Measurements from ENCODE around the gene MESP2. TPM values are rescaled to one million over a fixed set of nuclear protein-coding genes. Genes with fewer than 3 reads are reported as not detected.

MESP2 gene
- total RNA-seq, 2 experiments from 2014 or later: not detected

GRCh38 chr15:89794627-89795241 lies 18.6 kb downstream of the MESP2 start:
- Mint-ChIP-seq H3K27me3 (no peaks in the 10 kb centered on the region), H3K4me1 (ENCODE audit: low read depth) (no peaks in the 10 kb centered on the region), H3K4me3 (no peak overlapping the region), H3K27ac (no peak overlapping the region), H3K36me3 (ENCODE audit: low read depth) (no peaks in the 10 kb centered on the region), H3K9me3 (peaks cover 3% of the 10 kb centered on the region)
- ATAC-seq (ENCODE audit: poor library complexity): no peak
- no peaks in the 10 kb centered on the region for H3K27me3 ChIP-seq (ENCODE audit: control insufficient read depth in 1 of 2, insufficient read depth in 2 of 2, low read length in 2 of 2)
- no peak overlapping the region for H3K27ac ChIP-seq (ENCODE audit: low read depth in 1 of 2, low read length in 2 of 2)
- no peaks in the 10 kb centered on the region for H3K4me1 ChIP-seq (ENCODE audit: insufficient read depth, low read length)
- peaks cover 0 to 16% of the 10 kb centered on the region in 2 experiments for H3K9me3 ChIP-seq (ENCODE audit: control insufficient read depth in 1 of 2, insufficient read depth in 1 of 2, low read length in 2 of 2)
- TF ChIP-seq, protein P1, sequence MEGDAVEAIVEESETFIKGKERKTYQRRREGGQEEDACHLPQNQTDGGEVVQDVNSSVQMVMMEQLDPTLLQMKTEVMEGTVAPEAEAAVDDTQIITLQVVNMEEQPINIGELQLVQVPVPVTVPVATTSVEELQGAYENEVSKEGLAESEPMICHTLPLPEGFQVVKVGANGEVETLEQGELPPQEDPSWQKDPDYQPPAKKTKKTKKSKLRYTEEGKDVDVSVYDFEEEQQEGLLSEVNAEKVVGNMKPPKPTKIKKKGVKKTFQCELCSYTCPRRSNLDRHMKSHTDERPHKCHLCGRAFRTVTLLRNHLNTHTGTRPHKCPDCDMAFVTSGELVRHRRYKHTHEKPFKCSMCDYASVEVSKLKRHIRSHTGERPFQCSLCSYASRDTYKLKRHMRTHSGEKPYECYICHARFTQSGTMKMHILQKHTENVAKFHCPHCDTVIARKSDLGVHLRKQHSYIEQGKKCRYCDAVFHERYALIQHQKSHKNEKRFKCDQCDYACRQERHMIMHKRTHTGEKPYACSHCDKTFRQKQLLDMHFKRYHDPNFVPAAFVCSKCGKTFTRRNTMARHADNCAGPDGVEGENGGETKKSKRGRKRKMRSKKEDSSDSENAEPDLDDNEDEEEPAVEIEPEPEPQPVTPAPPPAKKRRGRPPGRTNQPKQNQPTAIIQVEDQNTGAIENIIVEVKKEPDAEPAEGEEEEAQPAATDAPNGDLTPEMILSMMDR (IDR thresholded peaks at IDR 0.05): no peak
- POLR2A ChIA-PET: no interaction called here
- intact Hi-C loops (cut with DNase I, micrococcal nuclease): no loop called here
- no peak for DNase-seq
- CTCF ChIA-PET: no interaction called here
- H3K4me3 ChIP-seq (ENCODE audit: low read length): no peak overlapping the region
- no peaks in the 10 kb centered on the region for H3K36me3 ChIP-seq (ENCODE audit: insufficient read depth, low read length)

GRCh38 chr15:89795996-89796395 lies 19.9 kb downstream of the MESP2 start:
- Histone ChIP-seq H3K4me1 (ENCODE audit: insufficient read depth, low read length) (no peaks in the 10 kb centered on the region), H3K27me3 (ENCODE audit: control insufficient read depth in 1 of 2, insufficient read depth in 2 of 2, low read length in 2 of 2) (no peaks in the 10 kb centered on the region), H3K27ac (ENCODE audit: low read depth in 1 of 2, low read length in 2 of 2) (no peak overlapping the region), H3K36me3 (ENCODE audit: insufficient read depth, low read length) (no peaks in the 10 kb centered on the region), H3K4me3 (ENCODE audit: low read length) (no peak overlapping the region), H3K9me3 (ENCODE audit: control insufficient read depth in 1 of 2, insufficient read depth in 1 of 2, low read length in 2 of 2) (peaks cover 0 to 16% of the 10 kb centered on the region in 2 experiments)
- POLR2A ChIA-PET: no interaction called here
- no peak for ATAC-seq (ENCODE audit: poor library complexity)
- CTCF ChIA-PET: no interaction called here
- Mint-ChIP-seq H3K4me3 (no peak overlapping the region), H3K27ac (no peak overlapping the region), H3K9me3 (peaks cover 3% of the 10 kb centered on the region), H3K27me3 (peaks cover 9% of the 10 kb centered on the region), H3K36me3 (ENCODE audit: low read depth) (no peaks in the 10 kb centered on the region), H3K4me1 (ENCODE audit: low read depth) (no peaks in the 10 kb centered on the region)
- TF ChIP-seq, protein P1 (IDR thresholded peaks at IDR 0.05): no peak
- intact Hi-C loops (cut with DNase I, micrococcal nuclease): no loop called here
- DNase-seq: no peak

- intact Hi-C loops (cut with DNase I, micrococcal nuclease): no loop called here
- no peak overlapping the region for H3K4me3 Mint-ChIP-seq
Observed at GRCh38 chr15:89797678-89798201, 21.6 kb downstream of the MESP2 start.

More at GRCh38 chr15:89797678-89798201, 21.6 kb downstream of the MESP2 start:
- H3K27me3 ChIP-seq (ENCODE audit: control insufficient read depth in 1 of 2, insufficient read depth in 2 of 2, low read length in 2 of 2): no peaks in the 10 kb centered on the region
- Mint-ChIP-seq H3K9me3 (peaks cover 3% of the 10 kb centered on the region), H3K36me3 (ENCODE audit: low read depth) (no peaks in the 10 kb centered on the region), H3K4me1 (ENCODE audit: low read depth) (no peaks in the 10 kb centered on the region), H3K27ac (no peak overlapping the region), H3K27me3 (peaks cover 17% of the 10 kb centered on the region)
- ATAC-seq (ENCODE audit: poor library complexity): no peak
- no peaks in the 10 kb centered on the region for H3K4me1 ChIP-seq (ENCODE audit: insufficient read depth, low read length)
- peaks cover 0 to 16% of the 10 kb centered on the region in 2 experiments for H3K9me3 ChIP-seq (ENCODE audit: control insufficient read depth in 1 of 2, insufficient read depth in 1 of 2, low read length in 2 of 2)
- ChIA-PET CTCF (no interaction called here), POLR2A (no interaction called here)
- H3K36me3 ChIP-seq (ENCODE audit: insufficient read depth, low read length): no peaks in the 10 kb centered on the region
- no peak for DNase-seq
- no peak overlapping the region for H3K27ac ChIP-seq (ENCODE audit: low read depth in 1 of 2, low read length in 2 of 2)
- TF ChIP-seq, protein P1 (IDR thresholded peaks at IDR 0.05): no peak
- H3K4me3 ChIP-seq (ENCODE audit: low read length): no peak overlapping the region
